ENCODE data around the gene CAMSAP2.

Gene CAMSAP2

GRCh38 chr1:200738327-200738948, at the start of gene CAMSAP2:
CAMSAP2 (plus strand) TSS chr1:200738893; CDS start chr1:200739828, 935 bp downstream.
- DNase-seq (ENCODE audit: low spot score) (peak; percentile 86), ATAC-seq (ENCODE audit: low read depth) (peak; percentile 83)
- TF ChIP-seq CTCF (IDR thresholded peaks at IDR 0.05; ENCODE audit: poor library complexity, severe bottlenecking) = no peak
- peak within 1 kb of the TSS; percentile 100 for H3K4me3 ChIP-seq (ENCODE audit: severe bottlenecking)
- no peaks in the 10 kb centered on the region for H3K9me3 ChIP-seq (ENCODE audit: severe bottlenecking)
- H3K27me3 ChIP-seq (ENCODE audit: insufficient read depth, poor library complexity, severe bottlenecking) = no peaks in the 10 kb centered on the region
- peaks cover 37% of the 10 kb centered on the region for H3K36me3 ChIP-seq (ENCODE audit: low read depth)
- peak within 1 kb of the TSS; percentile 97 for H3K27ac ChIP-seq (ENCODE audit: poor library complexity, severe bottlenecking)
- H3K4me1 ChIP-seq (ENCODE audit: insufficient read depth, poor library complexity, severe bottlenecking) = peaks cover 19% of the 10 kb centered on the region

GRCh38 chr1:200692316-200692715, 46.4 kb upstream of the CAMSAP2 start:
- H3K27me3 ChIP-seq (ENCODE audit: insufficient read depth, poor library complexity, severe bottlenecking) = no peaks in the 10 kb centered on the region
- DNase-seq (ENCODE audit: low spot score) (no peak), ATAC-seq (ENCODE audit: low read depth) (no peak)
- H3K36me3 ChIP-seq (ENCODE audit: low read depth) = no peaks in the 10 kb centered on the region
- H3K4me1 ChIP-seq (ENCODE audit: insufficient read depth, poor library complexity, severe bottlenecking) = no peaks in the 10 kb centered on the region
- H3K9me3 ChIP-seq (ENCODE audit: severe bottlenecking) = no peaks in the 10 kb centered on the region
- H3K4me3 ChIP-seq (ENCODE audit: severe bottlenecking) = no peak overlapping the region
- H3K27ac ChIP-seq (ENCODE audit: poor library complexity, severe bottlenecking) = no peak overlapping the region
- no peak for TF ChIP-seq CTCF (IDR thresholded peaks at IDR 0.05; ENCODE audit: poor library complexity, severe bottlenecking)

- no peaks in the 10 kb centered on the region for H3K4me1 ChIP-seq (ENCODE audit: insufficient read depth, poor library complexity, severe bottlenecking)
- H3K4me3 ChIP-seq (ENCODE audit: severe bottlenecking) = no peak overlapping the region
- H3K36me3 ChIP-seq (ENCODE audit: low read depth) = no peaks in the 10 kb centered on the region
- TF ChIP-seq CTCF (IDR thresholded peaks at IDR 0.05; ENCODE audit: poor library complexity, severe bottlenecking) = no peak
- no peaks in the 10 kb centered on the region for H3K9me3 ChIP-seq (ENCODE audit: severe bottlenecking)
- H3K27me3 ChIP-seq (ENCODE audit: insufficient read depth, poor library complexity, severe bottlenecking) = no peaks in the 10 kb centered on the region
- ATAC-seq (ENCODE audit: low read depth) (no peak), DNase-seq (ENCODE audit: low spot score) (no peak)
- H3K27ac ChIP-seq (ENCODE audit: poor library complexity, severe bottlenecking) = no peak overlapping the region
These were observed 45.4 kb upstream of the CAMSAP2 start for GRCh38 chr1:200693327-200693726.

- DNase-seq (ENCODE audit: low spot score) (no peak), ATAC-seq (ENCODE audit: low read depth) (no peak)
These were observed 44.0 kb upstream of the CAMSAP2 start for GRCh38 chr1:200694738-200695137.

More at GRCh38 chr1:200694738-200695137, 44.0 kb upstream of the CAMSAP2 start:
- Histone ChIP-seq H3K9me3 (ENCODE audit: severe bottlenecking) (no peaks in the 10 kb centered on the region), H3K27me3 (ENCODE audit: insufficient read depth, poor library complexity, severe bottlenecking) (no peaks in the 10 kb centered on the region), H3K4me3 (ENCODE audit: severe bottlenecking) (no peak overlapping the region), H3K36me3 (ENCODE audit: low read depth) (no peaks in the 10 kb centered on the region), H3K4me1 (ENCODE audit: insufficient read depth, poor library complexity, severe bottlenecking) (no peaks in the 10 kb centered on the region), H3K27ac (ENCODE audit: poor library complexity, severe bottlenecking) (no peak overlapping the region)
- TF ChIP-seq CTCF (IDR thresholded peaks at IDR 0.05; ENCODE audit: poor library complexity, severe bottlenecking) = no peak

All from RWPE2 (cell line).